ENCODE data around the gene CEL. TPM values are rescaled to one million over a fixed set of nuclear protein-coding genes. Genes with fewer than 3 reads are reported as not detected.

Gene CEL
- total and polyA plus RNA-seq, 2 donors (not counting 3 experiments of a cell fraction or from before 2014, with no cell fraction given), result 0.92 to 1.1 TPM

DNA sequence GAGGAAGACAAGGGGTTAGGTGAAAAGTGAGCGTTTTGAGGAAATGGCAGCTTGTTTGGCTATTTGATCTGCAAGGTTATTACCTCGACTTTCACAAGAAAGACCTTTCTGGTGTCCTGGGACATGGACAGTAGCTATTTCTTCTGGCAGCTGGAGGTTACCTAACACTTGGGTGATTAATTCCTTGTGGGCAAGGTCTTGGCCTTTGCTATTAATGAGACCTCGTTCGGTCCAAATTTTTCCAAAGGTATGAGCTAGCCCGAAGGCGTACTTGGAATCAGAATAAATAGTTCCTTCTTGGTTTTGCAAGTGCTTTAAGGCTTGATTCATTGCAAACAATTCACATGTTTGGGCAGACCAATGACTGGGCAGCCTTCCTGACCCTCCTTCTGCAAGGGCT is 26.1 kb upstream of the CEL start:
- no peaks in the 10 kb centered on the region for H3K9me1 ChIP-seq (replicated peaks; ENCODE audit: control insufficient read depth, extremely low read depth, insufficient read depth, low read length)
- H3K27me3 ChIP-seq (ENCODE audit: control insufficient read depth in 2 of 2, insufficient read depth in 2 of 2, low read length in 2 of 2), result no peaks in the 10 kb centered on the region
- ChIA-PET CTCF (interaction anchor here (0.9 to 1.6 kb wide), 2 partner anchors 14 to 109 kb away, joined by 3 to 8 read pairs; no protein-coding TSS in a partner anchor), POLR2A (no interaction called here)
- peaks cover 89% of the 10 kb centered on the region for H3K79me2 ChIP-seq (ENCODE audit: control insufficient read depth, insufficient read depth, low read length)
- H3K4me1 ChIP-seq (ENCODE audit: control insufficient read depth, extremely low read depth, insufficient read depth, low read length), result peaks cover 8% of the 10 kb centered on the region
- no peak for DNase-seq (ENCODE audit: low read depth, low spot score)
- TF ChIP-seq JUN (IDR thresholded peaks at IDR 0.05; ENCODE audit: borderline replicate concordance, insufficient read depth, insufficient read length, low read depth), result no peak
- H3K4me2 ChIP-seq (ENCODE audit: insufficient read depth, low read length), result no peak overlapping the region
- no peak overlapping the region for H3K9ac ChIP-seq (replicated peaks; ENCODE audit: extremely low read depth, insufficient read depth, low read length)
- dilution Hi-C loops (cut with MboI; ENCODE audit: extremely low pct_ligation_motif_present, low sequenced_read_pairs) (no loop called here), intact Hi-C loops (cut with micrococcal nuclease) (no loop called here)
- no peak overlapping the region for H3K4me3 ChIP-seq (replicated peaks in 1 of 3; ENCODE audit: insufficient read depth in 1 of 3, low read depth in 1 of 3, low read length in 3 of 3)
- H4K20me1 ChIP-seq (replicated peaks; ENCODE audit: control insufficient read depth, extremely low read depth, insufficient read depth, low read length), result no peaks in the 10 kb centered on the region
- peaks cover 0 to 2% of the 10 kb centered on the region in 2 experiments for H3K36me3 ChIP-seq (ENCODE audit: control insufficient read depth in 2 of 2, extremely low read depth in 1 of 2, insufficient read depth in 2 of 2, low read length in 2 of 2)
- no peak overlapping the region for H2AFZ ChIP-seq (ENCODE audit: low read depth, low read length)
- FAIRE-seq, result no peak
- H3K27ac ChIP-seq (ENCODE audit: insufficient read depth, low read depth, low read length), result no peak overlapping the region
- no TSS peak for BruUV-seq (replicated peaks)
- no peaks in the 10 kb centered on the region for H3K9me3 ChIP-seq (replicated peaks; ENCODE audit: control insufficient read depth, insufficient read depth, low read length)

GRCh38 chr9:133037775-133038515 is 23.8 kb upstream of the CEL start:
- intact Hi-C loops (cut with micrococcal nuclease), result no loop called here
- H4K20me1 ChIP-seq (replicated peaks; ENCODE audit: control insufficient read depth, extremely low read depth, insufficient read depth, low read length), result no peaks in the 10 kb centered on the region
- ChIA-PET CTCF (no interaction called here), POLR2A (no interaction called here)
- H3K27ac ChIP-seq (ENCODE audit: insufficient read depth, low read depth, low read length), result no peak overlapping the region
- H3K4me3 ChIP-seq (replicated peaks in 1 of 3; ENCODE audit: insufficient read depth in 1 of 3, low read depth in 1 of 3, low read length in 3 of 3), result no peak overlapping the region
- H3K79me2 ChIP-seq (ENCODE audit: control insufficient read depth, insufficient read depth, low read length), result peaks cover 70% of the 10 kb centered on the region
- no peaks in the 10 kb centered on the region for H3K27me3 ChIP-seq (ENCODE audit: control insufficient read depth in 2 of 2, insufficient read depth in 2 of 2, low read length in 2 of 2)
- BruUV-seq (replicated peaks), result no TSS peak
- no peaks in the 10 kb centered on the region for H3K9me1 ChIP-seq (replicated peaks; ENCODE audit: control insufficient read depth, extremely low read depth, insufficient read depth, low read length)
- DNase-seq (ENCODE audit: low read depth, low spot score), result no peak
- TF ChIP-seq GATA2 (IDR thresholded peaks at IDR 0.05; ENCODE audit: insufficient read depth, insufficient read length, low read depth, low read length), result no peak
- no peak for TF ChIP-seq MAX (IDR thresholded peaks at IDR 0.05; ENCODE audit: insufficient read depth, insufficient read length)
- no peak for TF ChIP-seq POLR2A (IDR thresholded peaks at IDR 0.05; ENCODE audit: low read depth, low read length)
- TF ChIP-seq MYC (IDR thresholded peaks at IDR 0.05; ENCODE audit: low read depth, low read length), result no peak
- no peak for TF ChIP-seq FOS (IDR thresholded peaks at IDR 0.05; ENCODE audit: borderline replicate concordance, insufficient read depth, low read length)
- TF ChIP-seq EZH2 (IDR thresholded peaks at IDR 0.05; ENCODE audit: borderline replicate concordance, low read depth, low read length, severe bottlenecking), result no peak
- TF ChIP-seq JUN (IDR thresholded peaks at IDR 0.05; ENCODE audit: borderline replicate concordance, insufficient read depth, insufficient read length, low read depth), result no peak
- TF ChIP-seq, protein P1, sequence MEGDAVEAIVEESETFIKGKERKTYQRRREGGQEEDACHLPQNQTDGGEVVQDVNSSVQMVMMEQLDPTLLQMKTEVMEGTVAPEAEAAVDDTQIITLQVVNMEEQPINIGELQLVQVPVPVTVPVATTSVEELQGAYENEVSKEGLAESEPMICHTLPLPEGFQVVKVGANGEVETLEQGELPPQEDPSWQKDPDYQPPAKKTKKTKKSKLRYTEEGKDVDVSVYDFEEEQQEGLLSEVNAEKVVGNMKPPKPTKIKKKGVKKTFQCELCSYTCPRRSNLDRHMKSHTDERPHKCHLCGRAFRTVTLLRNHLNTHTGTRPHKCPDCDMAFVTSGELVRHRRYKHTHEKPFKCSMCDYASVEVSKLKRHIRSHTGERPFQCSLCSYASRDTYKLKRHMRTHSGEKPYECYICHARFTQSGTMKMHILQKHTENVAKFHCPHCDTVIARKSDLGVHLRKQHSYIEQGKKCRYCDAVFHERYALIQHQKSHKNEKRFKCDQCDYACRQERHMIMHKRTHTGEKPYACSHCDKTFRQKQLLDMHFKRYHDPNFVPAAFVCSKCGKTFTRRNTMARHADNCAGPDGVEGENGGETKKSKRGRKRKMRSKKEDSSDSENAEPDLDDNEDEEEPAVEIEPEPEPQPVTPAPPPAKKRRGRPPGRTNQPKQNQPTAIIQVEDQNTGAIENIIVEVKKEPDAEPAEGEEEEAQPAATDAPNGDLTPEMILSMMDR (IDR thresholded peaks at IDR 0.05; ENCODE audit: extremely low read depth in 1 of 2, insufficient read depth in 1 of 2, low read depth in 1 of 2, low read length in 2 of 2), result no peak
- TF ChIP-seq POLR2AphosphoS5 (IDR thresholded peaks at IDR 0.05; ENCODE audit: insufficient read depth, low read depth, low read length), result no peak
- no peak overlapping the region for H2AFZ ChIP-seq (ENCODE audit: low read depth, low read length)
- dilution Hi-C loops (cut with MboI; ENCODE audit: extremely low pct_ligation_motif_present, low sequenced_read_pairs), result no loop called here
- H3K36me3 ChIP-seq (ENCODE audit: control insufficient read depth in 2 of 2, extremely low read depth in 1 of 2, insufficient read depth in 2 of 2, low read length in 2 of 2), result peaks cover 0 to 13% of the 10 kb centered on the region in 2 experiments
- no peaks in the 10 kb centered on the region for H3K9me3 ChIP-seq (replicated peaks; ENCODE audit: control insufficient read depth, insufficient read depth, low read length)
- no peak overlapping the region for H3K9ac ChIP-seq (replicated peaks; ENCODE audit: extremely low read depth, insufficient read depth, low read length)
- no peaks in the 10 kb centered on the region for H3K4me1 ChIP-seq (ENCODE audit: control insufficient read depth, extremely low read depth, insufficient read depth, low read length)
- FAIRE-seq, result no peak
- no peak overlapping the region for H3K4me2 ChIP-seq (ENCODE audit: insufficient read depth, low read length)

All from endothelial cell of umbilical vein (primary cell).